HG03521 (cell line): ENCODE results near the gene SENP7.
"Not testable (repeated sequence)": the region's sequence is repeated elsewhere in the genome, so short reads cannot be mapped to it uniquely, and the experiment has no call there.

Experiments used
- ATAC-seq: cut with Tn5 transposase; IDR thresholded peaks from one replicate; pipeline ENCODE4 v1.9.1; 2021; ENCODE audit warnings: mild to moderate bottlenecking, moderate library complexity; ENCODE audit not compliant: unreplicated experiment

The SENP7 gene

DNA sequence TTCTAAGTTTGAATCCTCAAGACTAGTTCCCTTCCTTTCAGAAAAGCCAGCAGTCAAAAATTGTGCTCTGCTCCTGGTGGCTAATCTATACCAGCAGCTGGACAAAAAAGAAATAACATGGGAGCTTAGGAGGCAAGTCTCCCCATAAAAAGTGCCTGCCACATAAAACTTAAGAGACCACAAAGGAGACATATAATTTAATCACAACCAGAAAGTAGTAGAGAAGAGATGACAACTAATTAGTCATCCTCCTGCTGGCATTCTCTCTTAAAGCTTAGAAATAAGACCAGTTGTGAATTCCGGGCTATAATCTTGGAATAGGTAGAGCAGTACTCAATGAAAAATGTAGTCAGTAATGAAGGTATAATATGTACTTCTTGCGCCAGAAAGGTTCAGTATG, 172.4 kb downstream of the SENP7 start:
- ATAC-seq = no peak

DNA sequence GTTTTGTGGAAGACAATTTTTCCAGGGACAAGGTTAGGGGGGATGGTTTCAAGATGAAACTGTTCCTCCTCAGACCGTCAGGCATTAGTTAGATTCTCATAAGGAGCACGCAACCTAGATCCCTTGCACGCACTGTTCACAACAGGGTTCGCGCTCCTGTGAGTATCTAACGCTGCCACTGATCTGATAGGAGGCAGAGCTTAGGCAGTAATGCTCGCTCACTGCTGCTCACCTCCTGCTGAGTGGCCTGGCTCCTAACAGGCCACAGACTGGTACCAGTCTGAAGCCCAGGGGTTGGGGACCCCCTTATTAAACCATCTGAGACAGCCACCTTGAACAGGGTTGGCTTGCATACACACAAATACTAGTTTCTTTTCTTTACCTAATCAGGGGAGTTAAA, 179.1 kb downstream of the SENP7 start:
- no peak for ATAC-seq

DNA sequence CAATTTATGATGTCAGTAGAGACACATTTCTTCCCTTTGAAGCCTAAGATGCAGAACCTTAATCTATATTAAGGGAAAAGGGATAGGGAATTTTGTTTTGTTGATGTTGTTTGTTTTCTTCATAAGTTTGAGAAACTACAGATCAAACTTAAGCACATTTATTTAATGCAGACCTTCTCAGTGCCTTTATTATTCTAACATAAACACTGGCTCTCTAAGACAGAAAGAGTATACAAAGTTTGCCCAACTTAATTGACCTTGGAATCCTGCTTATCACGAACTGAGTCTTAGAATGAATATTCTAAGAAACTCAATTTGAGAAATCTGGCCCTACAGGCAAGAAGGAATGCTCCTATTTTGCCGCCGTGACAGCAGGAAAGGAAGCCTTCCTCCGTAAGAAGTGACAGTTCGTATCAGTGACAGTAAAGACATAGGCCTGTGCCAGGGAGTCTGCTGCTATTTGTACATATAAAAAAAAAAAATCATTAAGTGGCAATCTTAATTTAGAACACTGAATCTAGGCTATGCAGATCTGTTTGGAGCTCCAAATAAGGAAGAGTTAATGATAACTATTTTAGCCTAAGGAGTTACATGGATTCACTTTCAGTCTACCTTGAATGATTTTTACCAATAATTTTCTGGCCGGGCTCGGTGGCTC, 183.9 kb downstream of the SENP7 start:
- no peak for ATAC-seq

DNA sequence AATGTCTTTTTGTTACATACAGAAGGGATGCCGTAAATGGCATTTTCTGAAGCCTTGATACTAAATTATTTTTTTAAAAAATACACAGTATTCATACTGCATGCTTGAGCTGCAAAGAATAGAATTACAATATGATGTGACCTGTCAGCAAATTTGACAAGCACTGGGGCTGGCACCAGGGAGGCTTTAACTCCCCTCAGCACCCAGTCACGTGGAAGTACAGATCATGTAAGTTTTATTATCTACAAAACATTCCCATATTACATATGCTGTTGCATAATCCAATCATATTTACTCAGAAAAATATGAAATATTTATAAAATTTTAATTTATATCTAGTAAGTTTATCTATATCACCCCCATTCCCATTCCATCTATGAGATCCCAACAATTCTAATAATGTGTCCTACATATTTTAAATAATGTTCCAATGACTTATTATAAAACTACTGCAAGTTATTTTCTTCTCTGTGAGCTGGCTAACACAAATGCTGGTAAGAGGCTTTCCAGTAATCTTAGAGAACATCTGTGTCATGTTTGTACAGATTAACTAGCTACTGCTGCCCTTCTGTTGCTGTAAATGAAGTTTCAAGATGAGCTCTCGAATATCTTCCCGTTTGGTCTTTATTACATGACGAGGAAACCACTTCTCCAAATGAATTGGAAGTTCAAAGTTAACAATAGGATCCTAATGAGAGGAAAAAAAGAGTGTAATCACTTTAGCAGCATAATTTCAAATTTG, 187.4 kb downstream of the SENP7 start:
- no peak for ATAC-seq

DNA sequence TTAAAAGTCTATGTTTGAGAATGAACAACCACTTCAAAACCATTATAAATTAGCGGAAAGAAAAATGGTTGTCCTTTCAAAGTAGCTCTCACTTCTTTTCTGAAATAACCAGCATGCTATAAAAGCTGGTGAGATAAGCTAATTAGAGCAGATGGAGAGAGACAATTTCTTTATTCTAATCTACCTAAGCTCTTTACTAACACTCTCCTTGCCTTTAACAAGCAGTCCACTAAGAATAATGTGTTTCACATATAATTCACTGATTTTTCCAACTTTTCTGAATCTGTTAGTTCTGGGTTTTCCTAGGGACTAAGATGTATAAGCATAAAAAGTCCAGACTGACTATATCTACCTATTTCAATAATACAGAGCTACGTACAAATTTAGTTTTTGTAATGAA, 192.5 kb downstream of the SENP7 start, which contains the start of gene IMPG2:
Gene IMPG2 (minus strand): TSS at position 101 of the 400 bp plus-strand sequence. CDS start 203 bp downstream, outside the sequence.
- no peak for ATAC-seq

DNA sequence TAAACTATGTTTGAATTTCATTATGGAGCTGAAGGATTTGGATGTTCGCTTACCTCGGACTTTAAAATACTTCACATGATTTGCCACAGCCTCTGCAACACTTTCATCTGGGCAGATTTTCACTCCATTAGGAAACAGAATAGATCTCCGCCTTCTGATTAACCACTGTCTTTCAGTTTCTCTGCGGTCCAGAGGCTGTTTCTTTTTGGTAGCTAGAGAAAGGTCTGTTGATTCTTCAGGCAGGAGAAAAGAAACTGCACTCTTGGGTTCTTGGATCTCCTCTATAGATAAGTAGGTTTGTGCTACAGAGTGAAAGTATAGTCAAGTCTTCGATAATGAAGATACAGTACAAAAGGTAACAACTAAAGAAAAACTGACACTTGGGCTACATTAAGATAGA, 193.5 kb downstream of the SENP7 start:
- no peak for ATAC-seq

DNA sequence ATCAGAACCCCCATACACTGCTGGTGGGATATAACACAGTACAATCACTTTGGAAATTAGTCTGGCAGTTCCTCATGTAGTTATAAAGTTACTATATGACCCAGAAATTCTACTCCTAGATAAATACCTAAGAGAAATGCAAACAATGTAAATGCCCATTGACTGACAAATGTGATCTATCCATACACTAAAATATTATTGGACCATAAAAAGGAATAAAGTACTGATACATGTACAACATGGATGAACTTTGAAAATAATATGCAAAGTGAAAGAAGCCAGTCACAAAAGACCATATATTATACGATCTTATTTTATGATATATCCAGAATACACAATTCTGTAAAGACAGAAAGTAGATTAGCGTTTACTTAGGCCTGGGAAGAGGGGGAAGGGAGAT, 200.5 kb downstream of the SENP7 start:
- no peak for ATAC-seq

DNA sequence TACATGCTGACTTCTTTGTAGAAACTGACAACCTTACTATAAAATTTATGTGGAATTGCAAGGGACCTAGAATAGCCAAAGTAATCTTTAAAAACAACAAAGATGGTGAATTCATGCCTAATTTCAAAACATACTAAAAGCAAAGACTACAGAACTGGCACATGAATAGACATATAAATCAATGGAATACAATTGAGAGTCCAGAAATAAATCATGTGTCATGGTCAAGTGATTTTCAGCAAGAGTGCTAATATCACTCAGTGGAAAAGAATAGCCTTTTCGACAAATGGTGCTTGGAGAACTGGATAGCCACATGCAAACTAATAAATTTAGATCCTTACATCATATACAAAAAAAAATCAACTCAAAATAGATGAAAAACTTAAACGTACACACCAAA, 201.3 kb downstream of the SENP7 start:
- no peak for ATAC-seq

DNA sequence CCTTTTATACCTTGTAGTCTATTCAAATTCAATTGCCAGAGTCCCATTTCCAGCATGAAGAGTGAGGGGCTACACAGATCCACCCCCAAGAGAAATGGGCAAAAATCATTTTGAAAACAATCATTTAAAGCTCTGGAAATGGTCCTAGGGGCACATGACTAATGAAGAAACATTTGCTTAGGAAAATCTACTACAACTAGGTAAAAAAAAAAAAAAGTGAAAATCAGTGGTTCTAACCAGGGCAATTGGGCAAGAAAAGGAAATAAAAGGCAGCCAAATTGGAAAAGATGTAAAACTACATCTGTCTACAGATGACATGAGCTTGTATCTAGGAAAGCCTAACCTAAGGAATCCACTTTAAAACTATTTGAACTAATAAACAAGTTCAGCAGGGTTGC, 202.0 kb downstream of the SENP7 start:
- ATAC-seq = no peak

DNA sequence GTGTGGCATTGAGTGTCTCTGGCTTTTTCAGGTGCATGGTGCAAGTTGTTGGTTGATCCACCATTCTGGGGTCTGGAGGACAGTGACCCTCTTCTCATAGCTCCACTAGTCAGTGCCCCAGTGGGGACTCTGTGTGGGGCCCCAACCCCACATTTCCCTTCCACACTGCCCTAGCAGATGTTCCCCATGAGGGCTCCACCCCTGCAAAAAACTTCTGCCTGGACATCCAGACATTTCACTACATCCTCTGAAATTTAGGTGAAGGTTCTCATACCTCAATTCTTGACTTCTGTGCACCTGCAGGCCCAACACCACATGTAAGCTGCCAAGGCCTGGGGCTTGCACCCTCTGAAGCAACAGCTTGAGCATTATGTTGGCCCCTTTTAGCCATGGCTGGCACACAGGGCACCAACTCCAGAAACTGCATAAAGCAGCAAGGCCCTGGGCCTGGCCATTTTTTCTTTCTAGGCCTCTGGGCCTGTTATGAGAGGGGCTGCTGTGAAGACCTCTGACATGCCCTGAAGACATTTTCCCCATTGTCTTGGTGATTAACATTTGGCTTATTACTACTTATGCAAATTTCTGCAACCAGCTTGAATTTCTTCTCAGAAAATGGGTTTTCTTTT, 204.8 kb downstream of the SENP7 start:
- not testable (repeated sequence) for ATAC-seq

DNA sequence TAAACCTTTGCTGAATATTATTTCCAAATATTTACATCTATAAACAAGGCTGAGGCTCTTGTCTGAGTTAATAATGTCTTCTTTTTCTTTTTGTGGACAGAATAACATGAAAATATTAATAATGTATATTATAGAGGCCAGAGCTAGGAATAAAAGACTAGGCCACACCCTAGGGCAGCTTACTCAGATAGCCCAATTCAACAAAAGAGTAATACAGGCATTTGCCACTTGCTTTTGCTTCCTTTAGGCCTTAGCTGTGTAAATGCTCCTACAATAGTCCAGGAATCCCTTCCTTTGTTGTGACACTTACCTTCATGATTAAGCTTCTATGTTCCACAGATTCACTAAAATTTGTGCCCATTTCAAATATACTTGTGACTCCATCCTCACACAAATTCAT, 209.2 kb downstream of the SENP7 start:
- no peak for ATAC-seq

DNA sequence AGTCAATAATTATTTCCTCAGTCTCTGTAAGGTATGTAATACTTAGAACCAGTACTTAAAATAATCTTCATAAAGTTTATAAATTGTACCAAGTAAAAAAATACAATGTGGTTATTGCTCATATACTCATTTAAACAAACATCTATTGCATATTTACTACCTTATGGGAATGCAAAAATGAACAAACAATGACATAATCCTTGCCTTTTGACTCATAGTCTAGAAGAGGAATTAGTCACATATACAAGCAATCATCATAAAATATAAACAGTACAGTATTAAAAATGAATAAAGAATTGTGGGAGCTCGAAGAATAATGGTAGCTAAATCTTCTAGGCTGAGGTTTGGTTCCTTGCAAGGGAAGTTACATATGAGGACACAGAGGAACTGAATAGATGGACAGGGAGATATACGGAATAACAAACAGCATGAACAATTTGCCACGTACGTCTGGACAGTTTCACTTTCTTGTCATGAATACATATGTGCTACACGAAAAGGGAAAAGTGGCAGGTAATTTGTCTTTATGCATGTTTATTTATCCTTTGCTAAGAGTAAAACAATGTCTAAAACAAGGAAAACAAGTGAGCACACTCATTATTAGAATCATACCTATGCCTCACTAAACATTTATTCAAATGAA, 209.8 kb downstream of the SENP7 start:
- peak; percentile 64 for ATAC-seq

DNA sequence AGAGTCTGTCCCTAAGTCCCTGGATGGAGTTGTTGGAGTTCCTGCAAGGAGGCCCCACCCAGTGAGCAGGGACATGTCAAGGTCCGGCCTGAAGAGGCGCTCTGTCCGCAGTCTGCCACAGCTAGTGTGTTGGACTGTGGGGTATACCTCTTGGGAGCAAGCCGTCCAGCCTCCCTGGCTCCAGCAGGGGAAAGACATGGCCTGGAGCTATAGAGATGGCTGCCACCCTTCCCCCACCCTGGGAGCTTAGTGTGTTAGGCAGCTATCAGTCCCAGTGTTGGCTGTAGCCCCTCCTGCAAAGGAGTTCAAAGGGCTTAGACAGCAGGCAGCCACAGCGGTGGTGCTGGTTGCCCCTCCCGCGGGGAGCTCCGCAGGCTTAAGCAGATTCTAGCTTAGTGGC, 212.9 kb downstream of the SENP7 start:
- ATAC-seq = no peak

DNA sequence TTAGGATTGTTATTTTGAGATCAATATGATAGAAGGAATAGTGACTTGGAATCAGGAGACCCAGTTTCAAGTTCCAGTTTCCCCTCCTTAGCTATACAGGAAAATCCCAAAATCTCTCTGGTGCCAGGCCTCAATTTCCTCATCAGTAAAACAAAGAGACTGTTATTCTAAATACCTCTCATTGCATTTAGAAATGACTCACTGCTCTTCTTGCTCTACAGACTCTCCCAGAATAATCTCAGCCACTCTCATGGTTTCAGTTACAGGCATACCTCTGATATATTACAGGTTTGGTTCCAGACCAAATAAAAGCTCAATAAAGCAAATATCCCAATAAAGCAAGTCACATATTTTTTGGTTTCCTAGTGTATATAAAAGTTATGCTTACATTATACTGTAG, 221.0 kb downstream of the SENP7 start:
- ATAC-seq = no peak

DNA sequence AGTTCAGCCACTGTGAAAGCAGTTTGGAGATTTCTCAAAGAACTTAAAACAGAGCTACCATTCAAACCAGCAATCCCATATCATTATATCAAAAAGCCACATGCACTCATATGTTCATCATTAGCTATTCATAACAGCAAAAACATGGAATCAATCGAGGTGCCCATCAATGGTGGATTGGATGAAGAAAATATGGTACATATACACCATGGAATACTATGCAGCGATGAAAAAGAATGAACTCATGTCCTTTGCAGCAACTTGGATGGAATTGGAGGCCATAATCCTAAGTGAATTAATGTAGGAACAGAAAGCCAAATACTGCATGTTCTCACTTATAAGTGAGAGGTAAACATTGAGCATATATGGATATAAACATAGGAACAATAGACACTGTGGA, 224.7 kb downstream of the SENP7 start:
- no peak for ATAC-seq

DNA sequence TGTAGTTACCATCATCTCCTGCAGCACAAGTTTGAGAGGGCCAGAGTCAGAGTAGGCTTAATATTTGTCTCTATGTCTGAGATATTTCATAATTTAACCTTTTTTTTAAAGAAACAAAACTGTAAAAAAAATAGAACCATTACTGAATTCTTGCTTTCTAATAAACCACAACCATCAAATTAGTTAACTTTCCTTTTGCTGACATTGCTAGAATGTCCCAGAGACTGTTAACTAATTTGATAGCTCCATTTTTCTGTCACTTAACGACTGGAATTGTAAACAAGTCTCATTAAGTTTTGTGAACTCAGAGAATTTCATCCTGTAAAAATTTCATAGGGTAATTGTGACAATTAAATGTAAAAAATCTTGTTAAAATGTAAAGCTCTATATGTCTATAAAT, 228.3 kb downstream of the SENP7 start:
- ATAC-seq = no peak

DNA sequence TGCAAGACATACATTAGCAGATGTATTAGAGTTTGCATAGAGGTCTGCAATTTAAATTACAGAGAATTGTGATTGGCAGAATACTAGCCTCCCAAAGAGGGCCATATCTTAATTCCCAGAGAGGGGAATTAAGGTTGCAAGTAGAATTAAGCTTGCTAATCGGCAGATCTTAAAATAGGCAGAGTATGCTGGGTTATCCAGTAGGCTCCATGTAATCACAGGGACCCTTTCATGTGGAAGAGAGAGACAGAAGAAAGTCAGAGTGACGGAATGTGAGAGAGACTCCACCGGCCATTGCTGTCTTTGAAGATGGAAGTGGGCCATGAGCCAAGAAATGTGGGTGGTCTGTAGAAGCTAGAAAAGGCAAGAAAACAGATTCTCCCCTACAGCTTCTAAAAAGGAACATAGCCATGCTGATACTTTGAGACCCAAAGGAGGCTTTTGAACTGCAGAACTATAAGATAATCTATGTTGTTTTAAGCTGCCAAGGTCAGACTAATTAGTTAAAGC, 231.4 kb downstream of the SENP7 start:
- ATAC-seq = no peak

DNA sequence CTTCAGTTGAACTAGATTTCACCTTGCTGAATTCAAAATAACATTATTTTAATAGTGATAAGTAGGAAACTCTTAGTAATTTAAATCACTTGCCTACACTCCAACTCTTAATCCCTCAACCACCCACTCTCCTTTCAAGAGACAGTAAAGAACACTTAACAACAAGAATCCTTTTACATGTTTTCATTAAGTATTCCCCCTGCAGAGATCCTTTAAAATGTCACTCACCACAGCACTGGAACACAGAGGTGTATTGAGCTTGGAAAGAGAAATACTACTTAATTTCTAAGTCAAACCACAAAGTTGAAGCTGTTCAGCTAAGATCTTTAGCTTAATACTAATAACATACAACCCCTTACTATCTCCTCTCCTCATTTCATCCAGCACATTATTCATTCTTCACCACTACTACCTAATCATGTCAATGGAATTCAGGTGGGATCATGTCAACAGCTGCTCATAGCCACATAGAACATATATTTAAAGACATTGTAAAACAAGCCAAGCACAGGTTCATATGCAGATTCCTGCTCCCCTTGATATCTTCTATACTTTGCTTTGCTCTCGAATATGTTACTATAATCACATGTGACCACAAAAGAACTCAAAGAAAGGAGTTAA, 233.1 kb downstream of the SENP7 start:
- no peak for ATAC-seq

DNA sequence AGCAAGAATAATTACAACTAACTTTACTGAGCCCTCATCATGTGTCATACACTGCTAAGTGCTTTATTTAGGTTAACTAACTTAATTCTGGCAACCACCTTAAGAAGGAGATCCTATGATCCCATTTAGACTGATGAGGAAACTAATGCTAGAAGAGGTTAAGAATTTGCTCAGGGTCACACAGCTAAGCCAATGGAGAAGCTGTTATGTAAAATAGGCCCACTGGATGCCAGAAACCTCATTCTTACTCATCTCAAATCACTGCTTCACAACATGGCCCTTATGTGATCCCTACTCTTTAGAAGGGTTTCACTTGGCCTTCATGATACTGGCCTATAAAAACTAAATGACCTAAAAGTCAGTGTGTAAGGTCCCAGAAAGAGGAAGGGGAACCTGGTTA, 233.8 kb downstream of the SENP7 start:
- ATAC-seq = no peak

DNA sequence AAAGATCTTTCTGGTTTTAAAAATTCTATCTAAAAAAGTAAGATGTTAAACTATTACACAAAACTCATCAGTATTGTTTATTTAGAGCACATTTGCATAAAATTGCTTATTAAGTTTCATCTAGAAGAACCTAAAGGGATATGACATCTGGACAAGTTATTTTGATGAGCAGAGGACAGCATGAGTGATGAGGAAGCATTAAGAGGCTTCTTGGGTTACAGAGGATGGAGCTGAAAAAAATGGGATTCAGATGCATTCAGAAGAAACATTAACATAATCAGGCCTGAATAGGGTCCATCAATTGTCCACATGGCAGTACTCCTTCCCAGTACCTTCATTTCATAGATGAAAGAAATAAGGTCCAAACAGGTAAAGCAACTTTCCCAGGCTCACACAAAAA, 234.3 kb downstream of the SENP7 start:
- ATAC-seq = no peak
